HG03342 (cell line): ENCODE results near the gene HAND1.

Source experiments
- ATAC-seq: cut with Tn5 transposase; IDR thresholded peaks from one replicate; pipeline ENCODE4 v1.9.1; 2021; ENCODE audit warnings: mild to moderate bottlenecking, moderate library complexity; ENCODE audit not compliant: unreplicated experiment

HAND1 gene

GRCh38 chr5:154478224-154478565, at the start of gene HAND1:
TSS of gene HAND1 (minus strand) at chr5:154478227. CDS start at chr5:154478008, 219 bp downstream.
- ATAC-seq: no peak

- no peak for ATAC-seq
These were observed 48.5 kb upstream of the HAND1 start for GRCh38 chr5:154526231-154527226.

GRCh38 chr5:154524859-154525258, 46.8 kb upstream of the HAND1 start:
- no peak for ATAC-seq

- no peak for ATAC-seq
These were observed 46.2 kb upstream of the HAND1 start for GRCh38 chr5:154524181-154524580.

- no peak for ATAC-seq
These were observed 45.7 kb upstream of the HAND1 start for GRCh38 chr5:154523709-154524108.

- no peak for ATAC-seq
These were observed 45.1 kb upstream of the HAND1 start for GRCh38 chr5:154523104-154523503.

- ATAC-seq: no peak
These were observed 44.3 kb upstream of the HAND1 start for GRCh38 chr5:154522284-154522683.

- no peak for ATAC-seq
These were observed 43.7 kb upstream of the HAND1 start for GRCh38 chr5:154521756-154522155.

GRCh38 chr5:154520861-154521453, 42.9 kb upstream of the HAND1 start:
- ATAC-seq: no peak

GRCh38 chr5:154519359-154519758, 41.3 kb upstream of the HAND1 start:
- ATAC-seq: no peak

GRCh38 chr5:154518438-154518867, 40.4 kb upstream of the HAND1 start:
- ATAC-seq: no peak

- ATAC-seq: no peak
These were observed 39.9 kb upstream of the HAND1 start for GRCh38 chr5:154517810-154518437.

- no peak for ATAC-seq
These were observed 39.2 kb upstream of the HAND1 start for GRCh38 chr5:154517181-154517580.

GRCh38 chr5:154516475-154516874, 38.4 kb upstream of the HAND1 start:
- ATAC-seq: no peak

GRCh38 chr5:154515488-154515887, 37.5 kb upstream of the HAND1 start:
- peak; percentile 78 for ATAC-seq

- ATAC-seq: no peak
These were observed 36.3 kb upstream of the HAND1 start for GRCh38 chr5:154514331-154514730.

- no peak for ATAC-seq
These were observed 35.6 kb upstream of the HAND1 start for GRCh38 chr5:154513669-154514084.

GRCh38 chr5:154511984-154512383, 34.0 kb upstream of the HAND1 start:
- no peak for ATAC-seq

GRCh38 chr5:154509784-154510555, 31.9 kb upstream of the HAND1 start:
- ATAC-seq: no peak

GRCh38 chr5:154508114-154508513, 30.1 kb upstream of the HAND1 start:
- no peak for ATAC-seq

- ATAC-seq: no peak
These were observed 28.7 kb upstream of the HAND1 start for GRCh38 chr5:154506716-154507080.
